ENCODE measurements around the gene TMEFF2. TPM values are rescaled to one million over a fixed set of nuclear protein-coding genes. Genes with fewer than 3 reads are reported as not detected.

Gene TMEFF2
- total RNA-seq, 1 donor from 2014 or later: not detected

DNA sequence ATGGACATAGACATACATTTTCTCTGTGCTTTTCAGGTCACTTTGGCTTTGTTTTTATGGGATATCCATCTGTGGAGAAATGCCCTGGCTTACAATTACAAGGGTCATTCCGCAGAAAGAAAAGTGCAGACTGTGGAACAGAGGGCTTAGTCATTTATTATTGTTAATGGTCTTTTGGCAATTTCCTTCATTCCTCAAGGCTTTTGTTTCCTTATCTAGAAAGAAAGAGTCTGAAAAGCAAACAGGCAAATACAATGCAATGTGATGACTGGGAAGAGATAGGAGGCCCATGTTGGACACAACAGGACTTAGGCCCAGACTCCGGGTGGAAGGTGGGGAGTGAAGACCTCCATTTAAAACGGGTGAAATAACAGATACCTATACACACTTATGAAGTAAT lies 218.3 kb downstream of the TMEFF2 start:
- DNase-seq (ENCODE audit: low spot score): no peak

DNA sequence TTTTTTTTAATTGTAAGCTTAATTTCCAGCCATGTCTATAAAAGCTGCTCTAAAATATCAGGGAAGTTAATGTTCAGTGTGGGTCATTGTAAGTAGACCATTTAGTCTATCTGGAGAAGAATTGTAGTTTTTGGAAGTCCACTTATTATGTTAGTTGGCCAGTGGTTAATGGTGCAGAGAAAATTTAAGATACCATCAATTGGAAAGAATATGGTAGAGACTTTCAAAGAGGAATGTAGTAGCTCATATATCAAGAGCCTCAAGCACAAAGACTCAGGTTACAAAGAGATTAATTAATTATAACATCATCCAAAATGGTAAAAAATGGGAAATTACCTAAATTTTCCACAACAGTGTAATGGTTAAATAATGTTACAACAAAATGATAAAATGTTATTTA lies 220.1 kb downstream of the TMEFF2 start:
- DNase-seq (ENCODE audit: low spot score): no peak

DNA sequence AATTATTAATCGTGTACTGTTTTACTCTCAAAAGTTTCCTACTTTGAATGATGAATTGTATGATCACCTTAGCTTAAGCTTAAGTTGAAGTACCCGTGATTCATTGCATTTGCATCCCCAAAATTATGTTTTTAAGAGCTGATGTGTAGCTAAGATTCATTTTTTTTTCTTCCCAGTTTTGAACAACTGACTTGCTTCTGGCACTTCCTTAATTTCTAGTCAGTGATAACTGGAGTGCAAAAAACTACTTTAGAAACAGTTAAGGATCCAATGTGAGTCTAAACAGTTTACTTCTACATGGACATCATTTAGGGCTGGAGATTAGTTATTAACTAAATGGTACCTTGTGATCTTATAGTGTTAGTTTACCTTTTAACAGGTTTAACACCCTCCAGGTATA lies 223.9 kb downstream of the TMEFF2 start:
- no peak for DNase-seq (ENCODE audit: low spot score)

DNA sequence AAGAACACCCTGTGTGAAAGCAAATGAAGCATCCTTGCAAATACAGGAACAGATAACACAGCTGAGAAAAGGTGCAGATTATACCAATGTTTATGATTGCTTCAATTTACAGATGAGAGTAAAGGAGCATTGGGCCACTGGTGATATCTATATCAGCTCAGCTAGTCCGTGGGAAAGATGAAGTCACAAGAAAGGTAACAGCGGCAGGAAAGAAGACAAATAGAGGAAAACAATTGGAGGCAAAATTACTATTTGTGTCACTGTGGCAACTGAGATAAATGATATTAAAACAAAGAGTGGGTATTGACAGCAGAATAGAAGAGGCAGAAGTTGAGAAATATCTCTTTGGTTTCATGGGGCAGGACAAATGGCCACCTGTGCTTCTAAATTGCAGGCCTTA lies 226.6 kb downstream of the TMEFF2 start:
- no peak for DNase-seq (ENCODE audit: low spot score)

DNA sequence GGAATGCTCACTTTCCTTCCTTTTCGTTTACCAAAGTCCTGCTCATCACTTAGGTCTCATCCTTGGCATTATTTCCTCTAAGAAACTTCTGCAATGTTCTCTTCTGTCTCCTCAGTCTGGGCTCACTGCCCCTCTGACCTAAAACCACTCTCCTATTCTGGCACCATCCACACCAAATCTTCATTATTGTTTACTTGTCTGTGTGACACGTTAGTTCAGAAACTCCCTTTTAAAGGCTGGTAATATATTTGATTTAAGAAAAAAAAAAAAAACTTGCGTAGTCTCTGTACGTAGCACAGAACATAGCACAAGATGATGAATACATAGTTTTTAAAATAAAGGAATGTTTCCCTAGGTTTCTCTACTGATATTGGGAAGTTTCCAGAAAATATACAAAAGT lies 229.0 kb downstream of the TMEFF2 start:
- DNase-seq (ENCODE audit: low spot score): no peak

DNA sequence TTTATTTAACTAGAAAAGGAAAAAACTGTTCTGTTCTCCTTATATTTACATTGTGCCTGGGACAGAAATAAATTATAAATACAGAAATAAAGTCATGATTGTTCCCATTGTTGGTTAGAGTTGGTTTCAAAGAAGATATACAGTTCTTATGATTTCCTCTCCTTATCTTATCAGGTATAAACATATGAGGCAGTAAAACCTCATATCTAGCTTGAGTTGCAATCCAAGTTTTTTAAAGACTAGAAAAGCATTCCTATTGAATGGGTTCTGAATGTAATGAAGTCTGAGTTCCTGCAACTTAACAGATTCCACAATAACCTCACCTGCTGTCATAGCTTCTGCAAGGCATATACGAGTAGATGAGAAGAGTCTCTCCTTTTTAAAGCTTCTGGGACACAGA lies 233.2 kb downstream of the TMEFF2 start:
- no peak for DNase-seq (ENCODE audit: low spot score)

DNA sequence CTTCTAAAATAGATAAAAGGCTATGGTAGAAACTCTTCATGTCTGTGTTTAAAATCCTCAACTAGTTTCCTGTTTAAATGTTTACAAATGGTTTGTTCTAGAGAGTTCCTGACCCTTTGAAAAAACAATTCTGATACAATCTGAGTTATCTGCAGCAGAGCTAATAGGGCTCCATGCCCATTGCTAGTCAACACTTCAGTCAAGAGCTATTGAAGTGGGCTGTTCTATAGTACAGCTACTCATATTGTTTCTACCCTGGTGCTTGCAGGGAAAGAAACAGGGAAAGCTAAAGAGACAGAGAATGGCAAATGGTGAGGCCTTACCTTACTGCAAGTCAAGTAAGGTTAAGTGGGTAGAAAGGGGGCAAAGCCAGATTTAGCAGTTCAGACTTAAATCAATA lies 235.5 kb downstream of the TMEFF2 start:
- DNase-seq (ENCODE audit: low spot score): no peak

DNA sequence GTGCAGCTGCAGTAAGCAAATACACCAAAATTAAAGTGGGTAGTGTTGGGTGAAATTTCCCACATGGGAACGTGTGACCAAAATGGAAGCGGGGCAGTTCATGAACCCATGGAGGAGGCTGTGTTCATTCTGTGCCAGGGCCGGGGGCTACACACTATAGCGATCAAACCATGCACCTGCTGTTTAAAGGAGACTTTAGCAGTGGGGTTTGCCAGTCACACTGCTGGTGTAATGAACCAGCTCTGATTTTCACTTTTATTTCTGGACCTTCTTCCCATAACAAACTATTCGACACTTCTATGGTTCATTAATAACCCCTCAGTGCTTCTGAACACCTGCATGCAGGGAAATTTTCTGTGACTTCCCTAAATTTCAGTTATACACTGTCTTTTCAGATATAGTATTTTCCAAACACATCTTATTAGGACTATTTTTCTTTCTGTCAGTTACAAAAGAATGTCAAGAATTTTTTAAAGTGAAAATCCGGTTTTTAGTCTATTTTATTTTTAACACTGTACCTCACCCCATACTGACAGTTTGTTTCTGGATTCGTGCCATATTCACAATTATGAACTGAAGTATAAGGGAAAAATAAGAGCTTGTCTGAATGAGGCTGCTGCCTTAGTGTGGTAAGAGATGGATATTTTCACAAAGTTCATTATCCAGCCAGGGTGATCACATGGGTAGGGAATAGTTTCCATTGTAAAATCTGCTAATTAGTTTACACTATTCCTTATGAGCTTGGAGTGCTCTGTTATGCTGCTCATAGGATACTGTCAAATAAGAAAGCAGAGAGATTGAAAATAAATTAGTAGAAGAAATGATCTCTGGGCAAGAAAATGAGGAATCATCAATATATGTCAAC lies 236.5 kb downstream of the TMEFF2 start:
- DNase-seq (ENCODE audit: low spot score): no peak

DNA sequence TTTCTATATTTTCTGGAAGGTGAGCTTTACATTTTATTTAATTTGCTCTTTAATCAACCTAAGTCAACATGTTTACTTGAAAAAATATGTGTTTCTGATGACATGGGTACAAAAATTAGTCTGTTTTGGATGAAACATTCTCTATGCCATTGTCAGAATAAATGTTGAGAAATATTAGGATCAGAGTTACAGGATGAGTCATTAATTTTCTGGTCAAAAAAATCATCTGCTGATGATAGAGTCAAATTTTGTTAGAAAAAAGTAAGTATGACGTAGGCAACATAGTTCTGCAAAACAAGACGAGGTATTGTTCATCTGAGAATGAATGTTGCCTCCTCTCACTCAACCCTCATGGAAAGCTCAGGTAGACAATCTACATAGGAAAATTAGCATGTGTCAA lies 240.3 kb downstream of the TMEFF2 start:
- no peak for DNase-seq (ENCODE audit: low spot score)

DNA sequence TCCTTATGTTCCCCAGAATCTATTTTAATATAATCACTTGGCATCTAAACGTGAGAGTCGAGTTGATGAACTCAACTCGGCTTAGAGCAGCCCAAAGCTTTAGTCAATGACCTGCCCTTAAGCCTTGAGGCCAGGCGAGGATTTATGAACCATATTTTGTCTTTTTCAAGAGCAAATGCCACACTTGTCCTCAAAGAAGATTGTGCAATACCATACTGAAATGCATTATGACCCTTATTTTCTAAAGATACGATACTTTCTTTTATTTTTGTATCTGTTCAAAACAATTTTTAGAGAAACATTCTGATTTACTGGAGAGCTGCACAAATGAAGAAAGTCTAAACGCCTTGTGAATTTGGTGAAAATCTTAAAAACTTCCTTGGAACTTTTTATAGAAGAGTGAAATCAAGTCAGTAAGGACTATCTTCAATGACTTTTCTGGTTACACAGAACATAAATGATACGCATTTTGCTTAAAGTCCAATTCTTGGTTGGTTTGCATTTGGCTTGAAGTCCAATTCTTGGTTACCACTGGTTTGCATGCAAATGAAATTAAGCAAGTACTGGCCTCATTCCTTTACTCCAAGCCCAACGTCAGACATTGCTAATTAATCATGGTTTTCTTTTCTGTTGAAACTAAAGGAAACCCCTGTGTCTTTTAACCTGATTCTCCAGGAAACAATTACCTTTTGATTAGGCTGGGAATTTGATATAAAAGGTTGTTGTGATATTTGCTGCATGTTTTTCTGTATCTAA lies 242.0 kb downstream of the TMEFF2 start:
- no peak for DNase-seq (ENCODE audit: low spot score)

DNA sequence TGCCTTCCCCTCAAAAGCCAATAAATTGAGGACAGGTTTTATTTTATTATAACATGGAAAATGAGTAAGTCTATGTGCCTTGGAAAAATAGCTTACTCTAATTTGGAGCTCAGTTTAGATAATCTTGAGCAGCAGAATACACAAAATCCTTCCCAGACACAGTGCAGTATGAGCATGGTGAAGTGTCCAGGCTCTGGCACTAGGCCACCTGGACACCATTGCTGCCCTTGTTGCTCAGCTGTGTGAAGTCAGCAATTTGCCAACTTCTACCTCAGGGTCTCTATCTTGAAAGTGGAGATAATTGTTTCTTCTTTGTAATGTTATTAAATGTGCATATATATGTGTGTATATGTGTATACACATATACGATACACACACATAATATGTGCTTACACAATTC lies 242.9 kb downstream of the TMEFF2 start:
- no peak for DNase-seq (ENCODE audit: low spot score)

DNA sequence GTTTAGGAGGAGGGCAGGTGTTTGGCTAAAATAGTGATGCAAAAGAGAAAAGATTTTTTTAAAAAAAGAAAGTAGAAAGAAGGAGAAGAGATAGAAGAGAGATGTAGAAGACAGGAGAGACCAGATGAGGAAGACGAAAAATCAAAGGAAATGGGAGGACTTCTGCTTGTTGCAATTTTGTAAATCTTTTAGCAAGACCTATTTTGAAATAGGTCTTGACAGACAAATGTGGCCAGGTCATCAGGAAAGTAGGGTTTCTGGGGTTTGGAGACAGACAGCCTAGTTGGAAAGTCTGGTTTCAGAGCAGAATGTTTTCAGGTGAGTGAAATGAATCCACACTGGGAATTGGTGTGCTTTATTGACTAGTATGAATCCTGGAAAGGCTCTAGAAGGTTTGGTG lies 243.4 kb downstream of the TMEFF2 start:
- no peak for DNase-seq (ENCODE audit: low spot score)

DNA sequence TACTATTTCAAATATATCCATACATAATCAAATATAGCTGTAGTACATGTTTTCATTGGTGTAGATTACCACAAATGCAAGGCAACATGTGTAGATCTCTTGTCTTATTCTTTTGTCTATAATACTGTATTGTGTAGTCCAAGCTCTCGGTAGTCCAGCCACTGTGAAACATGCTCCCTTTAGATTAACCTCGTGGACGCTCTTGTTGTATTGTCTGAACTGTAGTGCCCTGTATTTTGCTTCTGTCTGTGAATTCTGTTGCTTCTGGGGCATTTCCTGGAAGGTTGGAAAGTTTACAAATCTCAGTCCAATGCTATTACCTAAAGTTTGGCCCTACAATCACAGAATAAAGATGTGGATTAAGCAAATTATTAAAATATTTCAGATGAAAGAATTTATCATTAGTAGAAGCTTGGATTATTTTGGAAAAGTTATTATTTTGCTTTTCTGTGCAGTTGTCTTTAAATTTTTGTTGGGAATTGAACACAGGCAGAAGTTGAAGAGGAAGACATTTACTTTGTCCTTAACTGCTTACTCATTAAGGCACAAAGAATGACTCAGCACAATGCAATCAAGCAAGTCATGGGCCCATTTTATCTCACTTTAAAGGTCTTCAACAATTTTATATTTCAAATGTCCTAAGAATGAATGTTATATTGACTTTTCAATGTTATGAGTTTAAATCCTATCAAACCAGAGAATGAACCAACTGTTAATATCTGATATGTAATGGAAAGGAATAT lies 244.4 kb downstream of the TMEFF2 start:
- no peak for DNase-seq (ENCODE audit: low spot score)

DNA sequence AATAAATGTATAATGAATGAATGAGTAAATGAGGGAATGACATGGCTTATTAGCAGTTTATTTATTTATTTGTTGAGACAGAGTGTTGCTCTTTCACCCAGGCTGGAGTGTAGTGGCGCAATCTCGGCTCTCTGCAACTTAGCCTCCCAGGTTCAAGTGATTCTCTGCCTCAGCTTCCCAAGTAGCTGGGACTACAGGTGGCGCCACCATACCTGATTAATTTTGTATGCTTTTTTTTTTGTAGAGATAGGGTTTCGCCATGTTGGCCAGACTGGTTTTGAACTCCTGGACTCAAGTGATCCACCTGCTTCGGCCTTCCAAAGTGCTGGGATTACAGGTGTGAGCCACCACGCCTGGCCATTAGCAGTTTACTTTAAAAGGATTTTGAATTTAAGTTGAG lies 247.5 kb downstream of the TMEFF2 start:
- DNase-seq (ENCODE audit: low spot score): no peak

DNA sequence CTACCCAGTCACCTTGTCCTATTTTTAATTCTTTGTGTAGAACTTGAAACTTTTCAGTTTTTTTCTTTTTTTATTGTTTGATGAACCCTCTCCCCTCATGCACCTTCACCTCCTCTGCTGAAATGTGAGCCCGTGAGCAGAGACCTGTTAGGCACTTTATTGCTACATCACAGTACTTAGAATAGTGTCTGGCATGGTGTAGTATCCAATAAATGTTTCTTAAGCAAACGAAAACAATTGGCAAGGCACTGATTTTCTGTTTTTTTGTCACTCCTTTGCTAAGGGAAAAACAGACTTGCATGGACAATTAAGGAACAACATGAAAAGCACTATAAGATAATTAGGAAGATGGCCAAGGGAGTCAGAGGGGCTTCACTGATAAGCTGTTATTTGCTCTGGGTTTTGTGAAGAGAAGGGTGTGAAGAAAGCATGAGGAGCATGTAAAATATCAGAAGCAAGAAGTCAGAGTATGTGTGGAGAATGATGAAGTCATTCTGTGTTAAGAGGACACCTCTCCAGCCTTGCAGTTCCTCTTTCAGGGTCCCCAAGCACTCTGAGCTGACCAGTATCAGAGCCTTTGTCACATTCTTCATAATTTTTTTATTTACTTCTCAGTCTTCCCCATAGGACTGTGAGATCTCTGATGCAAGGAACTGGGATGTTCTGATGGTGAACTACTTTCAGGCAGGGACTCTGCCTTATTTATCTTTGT lies 248.1 kb downstream of the TMEFF2 start:
- no peak for DNase-seq (ENCODE audit: low spot score)

DNA sequence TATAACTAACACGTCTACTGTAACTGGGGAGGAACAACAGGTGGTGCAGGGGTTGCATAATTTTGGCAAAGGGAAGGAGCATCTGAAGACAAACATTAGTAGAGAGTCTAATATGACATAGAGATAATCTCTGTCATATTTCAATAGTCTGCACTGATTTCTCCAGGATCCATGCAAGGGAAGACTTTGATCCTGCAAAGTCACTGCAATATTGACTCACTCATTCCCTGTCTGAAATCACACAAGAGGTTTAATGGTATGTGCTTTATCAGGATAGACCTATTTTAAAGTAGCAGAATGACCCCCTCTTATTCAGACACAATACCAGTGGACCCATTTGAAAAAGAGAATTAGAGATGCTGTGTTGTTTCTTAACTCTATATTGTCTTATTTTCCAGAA lies 249.1 kb downstream of the TMEFF2 start:
- no peak for DNase-seq (ENCODE audit: low spot score)

DNA sequence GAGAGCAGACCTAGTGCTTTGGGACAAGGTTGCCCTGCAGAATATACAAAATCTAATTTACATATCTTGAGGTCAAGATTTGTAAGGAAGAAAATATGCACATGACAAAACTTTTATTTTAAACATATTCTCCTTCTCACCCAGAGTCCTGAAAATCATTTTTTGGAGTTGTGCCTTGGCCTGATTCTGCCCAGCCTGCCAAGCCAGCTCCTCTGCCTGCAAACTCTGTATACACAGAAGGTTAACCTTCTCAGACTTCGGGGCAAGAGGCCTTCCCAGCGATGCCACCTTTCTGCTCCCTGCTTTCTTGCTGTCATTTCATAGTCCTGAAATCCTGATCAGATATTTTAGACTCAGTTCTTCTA lies 252.0 kb downstream of the TMEFF2 start:
- DNase-seq (ENCODE audit: low spot score): no peak

DNA sequence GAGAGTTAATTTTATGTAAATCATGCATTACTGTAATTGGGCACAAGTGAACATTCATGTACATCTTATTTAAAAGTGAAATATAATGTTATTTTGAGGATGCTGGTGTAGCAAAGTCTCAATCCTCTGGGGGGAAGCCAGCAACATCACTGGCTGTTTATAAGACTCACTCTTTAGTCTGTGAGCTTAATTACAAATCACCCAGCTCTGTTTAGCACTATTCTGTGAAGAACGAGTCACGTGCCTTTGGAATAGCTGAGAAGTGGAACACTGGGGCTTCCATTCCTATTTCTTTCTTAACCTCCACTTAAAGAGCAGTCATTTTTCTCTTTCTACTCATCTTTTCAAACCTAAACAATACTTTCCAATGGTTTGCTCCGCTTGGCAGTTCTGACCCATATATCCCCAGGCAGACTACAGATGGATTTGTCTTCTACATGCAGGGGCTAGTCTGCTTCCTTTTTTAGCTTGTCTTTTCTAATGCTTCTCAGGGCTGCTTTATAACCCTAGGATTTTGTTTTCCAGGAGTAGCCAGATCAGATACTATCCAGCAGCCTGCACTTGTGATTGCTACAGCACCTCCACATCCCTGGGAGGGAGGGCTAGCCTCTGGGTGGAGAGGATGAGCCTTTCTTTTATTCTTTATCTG lies 252.5 kb downstream of the TMEFF2 start:
- DNase-seq (ENCODE audit: low spot score): no peak

DNA sequence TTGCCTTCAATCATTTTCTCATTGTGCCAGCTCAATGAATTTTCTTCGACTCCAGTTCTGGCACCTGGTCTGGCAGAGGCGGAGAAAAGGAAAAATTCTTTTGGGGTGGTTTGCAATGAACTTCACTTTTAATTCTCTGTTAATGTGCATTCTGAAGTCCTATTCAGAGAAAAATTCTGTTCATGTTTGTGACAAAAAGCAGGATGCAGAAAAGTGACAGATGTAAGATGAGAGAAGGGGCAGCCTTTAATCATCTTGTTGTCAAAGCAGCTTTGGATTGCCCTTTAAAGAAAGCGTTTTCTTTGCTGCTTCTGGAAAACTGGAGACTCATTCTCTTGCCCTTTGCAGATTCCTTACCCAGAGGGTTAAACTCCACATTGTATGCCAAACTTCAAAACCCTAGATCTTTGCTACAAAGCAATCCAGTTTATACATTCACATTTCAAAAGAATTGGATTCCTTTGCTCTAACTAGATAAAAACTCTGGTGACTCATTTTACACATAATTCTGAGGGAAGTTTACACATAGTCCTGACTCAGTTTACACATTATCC lies 253.3 kb downstream of the TMEFF2 start:
- no peak for DNase-seq (ENCODE audit: low spot score)

DNA sequence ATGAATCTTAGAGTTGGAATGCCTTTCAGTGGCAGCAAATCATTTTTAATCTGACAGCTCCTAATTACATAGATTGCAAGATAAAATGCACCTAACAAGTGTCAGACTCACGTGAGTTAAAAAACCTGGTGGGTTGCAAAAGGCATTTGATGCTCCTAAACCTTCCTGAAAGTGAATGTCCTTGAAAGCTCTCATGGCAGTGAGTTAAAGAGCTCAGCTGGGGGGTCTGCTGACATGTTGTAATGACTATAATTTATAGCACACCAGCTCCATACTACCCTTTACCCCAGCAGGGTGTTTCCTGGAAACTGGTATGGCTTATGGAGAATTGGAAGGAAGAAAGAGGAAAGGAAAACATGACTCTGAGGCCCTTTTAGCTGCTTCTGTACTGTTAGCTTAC lies 256.0 kb downstream of the TMEFF2 start:
- DNase-seq (ENCODE audit: low spot score): no peak
